ENCODE data around the gene HOXC6. TPM values are rescaled to one million over a fixed set of nuclear protein-coding genes. Genes with fewer than 3 reads are reported as not detected.

The HOXC6 gene
- total and polyA plus RNA-seq, 2 experiments from 2014 or later, result not detected

GRCh38 chr12:53980802-53981496, 47.3 kb upstream of the HOXC6 start (continued):
- TF ChIP-seq ZNF462 (CRISPR knock-in tag; IDR thresholded peaks at IDR 0.05) (no peak), REST (IDR thresholded peaks at IDR 0.05; ENCODE audit: unreplicated experiment) (no peak), CREB1 (CRISPR knock-in tag; IDR thresholded peaks at IDR 0.05; ENCODE audit: low read depth) (no peak)

Data from GM23338 (cell line).